GM19455 (cell line): ENCODE results near the gene SRR.

Source experiments
- ATAC-seq: cut with Tn5 transposase; IDR thresholded peaks from one replicate; pipeline ENCODE4 v1.9.1; 2021; ENCODE audit not compliant: unreplicated experiment

SRR gene

GRCh38 chr17:2369551-2370210 lies 65.9 kb downstream of the SRR start:
- ATAC-seq: no peak

GRCh38 chr17:2370211-2370589 lies 66.5 kb downstream of the SRR start:
- ATAC-seq: no peak

- no peak for ATAC-seq
Observed at GRCh38 chr17:2371183-2372130, 67.7 kb downstream of the SRR start.

- ATAC-seq: no peak
Observed at GRCh38 chr17:2372180-2372579, 68.4 kb downstream of the SRR start.

GRCh38 chr17:2372681-2373080 lies 68.9 kb downstream of the SRR start:
- no peak for ATAC-seq

GRCh38 chr17:2373179-2373578 lies 69.4 kb downstream of the SRR start:
- ATAC-seq: no peak
